Keratinocyte (primary cell): ENCODE results near the gene RSPRY1.

Source experiments
- CTCF ChIP-seq, 3 experiments: IDR thresholded peaks in 1 of 3; conservative IDR thresholded peaks in 1 of 3; optimal IDR thresholded peaks in 1 of 3; 2 replicates in 2 of 3; 3 replicates in 1 of 3; pipeline versions ENCODE3 to v1.5.1; 2011; ENCODE audit warnings: low read length in 3 of 3, mild to moderate bottlenecking in 3 of 3, moderate library complexity in 2 of 3, control low read depth in 1 of 3, inconsistent platforms in 1 of 3; ENCODE audit not compliant: insufficient read depth in 2 of 3; ENCODE audit errors: extremely low read depth in 1 of 3
- EZH2 ChIP-seq: IDR thresholded peaks from one replicate; pipeline ENCODE4 v1.6.1; 2012; ENCODE audit warnings: inconsistent platforms, mild to moderate bottlenecking, low read length, moderate library complexity

- no peak for TF ChIP-seq EZH2
- no peak for TF ChIP-seq CTCF (optimal IDR thresholded peaks at IDR 0.05 in 1 of 3, IDR thresholded peaks at IDR 0.05 in 1 of 3, conservative IDR thresholded peaks at IDR 0.05 in 1 of 3; ENCODE audit: extremely low read depth in 1 of 3, insufficient read depth in 2 of 3, low read length in 3 of 3)
These were observed 92.4 kb downstream of the RSPRY1 start for GRCh38 chr16:57278494-57278893.
